A673 (cell line): ENCODE results near the gene PSMD11. TPM values are rescaled to one million over a fixed set of nuclear protein-coding genes. Genes with fewer than 3 reads are reported as not detected.

Experiments used
- BruUV-seq: library from RNA; stranded (reverse); fragments of 400-500 nt; replicated peaks from 2 replicates; lab custom pipeline; 2021; lab: Mats Ljungman, UMichigan
- CTCF ChIA-PET: fragments of 300-600 bp; sonication (Branson Sonifier 250); formaldehyde crosslinking; loops from one replicate; lab custom pipeline; 2022; ENCODE audit warnings: antibody characterized with exemption; lab: Charles Lee
- POLR2A ChIA-PET: fragments of 300-600 bp; sonication (Branson Sonifier 250); formaldehyde crosslinking; loops from one replicate; lab custom pipeline; 2022; ENCODE audit warnings: antibody characterized with exemption; ENCODE audit not compliant: low non-redundant PET; lab: Charles Lee
- DNase-seq: peaks from one replicate; pipeline ENCODE4 v3.0.0-alpha.2; 2015; ENCODE audit warnings: low spot score
- H3K27ac ChIP-seq: fragments of 200-600 bp; sonication (generic); 2 replicates; pipeline ENCODE4 v1.5.1; 2016; ENCODE audit warnings: mixed run types, low read depth, mild to moderate bottlenecking, mixed read lengths, antibody characterized with exemption, low read length; ENCODE audit not compliant: poor library complexity, severe bottlenecking
- H3K27me3 ChIP-seq: fragments of 200-600 bp; sonication (generic); replicated peaks from 2 replicates; pipeline ENCODE4 v1.6.1; 2017; ENCODE audit warnings: mixed run types, low read depth, mild to moderate bottlenecking, mixed read lengths, antibody characterized with exemption, low read length; ENCODE audit not compliant: insufficient read depth, poor library complexity
- H3K36me3 ChIP-seq: fragments of 200-600 bp; sonication (generic); 2 replicates; pipeline ENCODE4 v1.6.1; 2016; ENCODE audit warnings: mixed run types, mild to moderate bottlenecking, mixed read lengths, antibody characterized with exemption, low read length; ENCODE audit not compliant: insufficient read depth, poor library complexity, severe bottlenecking
- H3K4me1 ChIP-seq: fragments of 200-600 bp; sonication (generic); 2 replicates; pipeline ENCODE4 v1.6.1; 2017; ENCODE audit warnings: mixed run types, mild to moderate bottlenecking, mixed read lengths, antibody characterized with exemption, low read length; ENCODE audit not compliant: insufficient read depth, poor library complexity, severe bottlenecking
- H3K4me3 ChIP-seq: fragments of 200-600 bp; sonication (generic); 2 replicates; pipeline ENCODE4 v1.5.1; 2016; ENCODE audit warnings: low read depth, mixed run types, mild to moderate bottlenecking, mixed read lengths, low read length; ENCODE audit not compliant: poor library complexity, severe bottlenecking
- H3K9me3 ChIP-seq: fragments of 200-600 bp; sonication (generic); 2 replicates; pipeline ENCODE4 v1.6.1; 2016; ENCODE audit warnings: mixed run types, low read depth, mild to moderate bottlenecking, mixed read lengths, antibody characterized with exemption, low read length; ENCODE audit not compliant: poor library complexity, severe bottlenecking
- EZH2 ChIP-seq: fragments of 200-600 bp; sonication (generic); IDR thresholded peaks from 2 replicates; pipeline ENCODE4 v1.6.1; 2017; ENCODE audit warnings: borderline replicate concordance, low read depth, mild to moderate bottlenecking, mixed read lengths, antibody characterized with exemption, low read length; ENCODE audit not compliant: poor library complexity, severe bottlenecking
- intact Hi-C: fragments of 100-400 bp; cut with micrococcal nuclease; formaldehyde crosslinking; loops from one replicate; pipeline ENCODE4 v1.10.0; 2022; ENCODE audit not compliant: unreplicated experiment
- total RNA-seq: library from RNA; stranded (reverse); gene quantifications from 2 replicates; pipeline ENCODE4 v1.2.3, GENCODE V29; 2021
- TF ChIP-seq, protein P1 (sequence below): fragments of 300-800, 200-600 bp; sonication (generic); conservative IDR thresholded peaks from 2 replicates; pipeline ENCODE4 v1.5.1; 2017; ENCODE audit warnings: low read depth, mild to moderate bottlenecking, antibody characterized with exemption, low read length, moderate library complexity, mixed read lengths

The PSMD11 gene
- total RNA-seq, 1 experiment from 2014 or later: 195 TPM

- H3K4me3 ChIP-seq: peak overlapping the region; percentile 87
Measured at GRCh38 chr17:32445497-32445896, 1.2 kb downstream of the PSMD11 start.

DNA sequence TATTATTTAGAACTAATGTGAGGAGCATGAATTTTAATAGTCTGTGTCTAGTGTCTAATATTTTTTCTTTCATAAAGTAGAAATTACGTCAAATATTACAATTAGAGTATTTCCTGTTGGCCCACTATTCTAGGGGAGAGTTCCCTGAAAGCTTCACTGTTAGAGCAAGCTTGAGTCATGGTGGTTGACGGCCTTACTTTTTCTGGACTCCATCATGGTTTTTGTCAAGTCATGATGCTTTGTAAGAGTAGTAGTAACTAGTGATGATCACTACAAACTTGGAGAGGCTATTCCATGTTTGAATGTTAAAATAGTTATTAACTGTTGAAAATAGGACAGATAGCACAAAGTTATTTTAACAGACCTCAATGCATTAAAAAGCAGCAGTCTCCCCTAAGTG is 1.7 kb downstream of the PSMD11 start:
- peaks cover 11% of the 10 kb centered on the region for H3K4me1 ChIP-seq
- no peaks in the 10 kb centered on the region for H3K9me3 ChIP-seq
- intact Hi-C loops: loop anchor here (10.0 kb wide), 1 partner anchor 91 kb away; the partner anchor contains the start of gene ZNF207
- no TSS peak for BruUV-seq
- peaks cover 25% of the 10 kb centered on the region for H3K36me3 ChIP-seq
- TF ChIP-seq, protein P1, sequence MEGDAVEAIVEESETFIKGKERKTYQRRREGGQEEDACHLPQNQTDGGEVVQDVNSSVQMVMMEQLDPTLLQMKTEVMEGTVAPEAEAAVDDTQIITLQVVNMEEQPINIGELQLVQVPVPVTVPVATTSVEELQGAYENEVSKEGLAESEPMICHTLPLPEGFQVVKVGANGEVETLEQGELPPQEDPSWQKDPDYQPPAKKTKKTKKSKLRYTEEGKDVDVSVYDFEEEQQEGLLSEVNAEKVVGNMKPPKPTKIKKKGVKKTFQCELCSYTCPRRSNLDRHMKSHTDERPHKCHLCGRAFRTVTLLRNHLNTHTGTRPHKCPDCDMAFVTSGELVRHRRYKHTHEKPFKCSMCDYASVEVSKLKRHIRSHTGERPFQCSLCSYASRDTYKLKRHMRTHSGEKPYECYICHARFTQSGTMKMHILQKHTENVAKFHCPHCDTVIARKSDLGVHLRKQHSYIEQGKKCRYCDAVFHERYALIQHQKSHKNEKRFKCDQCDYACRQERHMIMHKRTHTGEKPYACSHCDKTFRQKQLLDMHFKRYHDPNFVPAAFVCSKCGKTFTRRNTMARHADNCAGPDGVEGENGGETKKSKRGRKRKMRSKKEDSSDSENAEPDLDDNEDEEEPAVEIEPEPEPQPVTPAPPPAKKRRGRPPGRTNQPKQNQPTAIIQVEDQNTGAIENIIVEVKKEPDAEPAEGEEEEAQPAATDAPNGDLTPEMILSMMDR: no peak
- no peak for TF ChIP-seq EZH2
- CTCF ChIA-PET: no interaction called here
- no peak overlapping the region for H3K27ac ChIP-seq
- peak; percentile 1 for DNase-seq
- H3K27me3 ChIP-seq: no peaks in the 10 kb centered on the region
- H3K4me3 ChIP-seq: peak overlapping the region; percentile 87
- POLR2A ChIA-PET: no interaction called here

More at GRCh38 chr17:32445497-32445896, 1.2 kb downstream of the PSMD11 start:
- ChIA-PET CTCF (no interaction called here), POLR2A (interaction anchor here (0.7 kb wide), 1 partner anchor 68 kb away, joined by 4 read pairs; no protein-coding TSS in a partner anchor)
- TSS peak; percentile 58 for BruUV-seq
- Histone ChIP-seq H3K27ac (peak overlapping the region; percentile 94), H3K4me1 (peaks cover 11% of the 10 kb centered on the region), H3K27me3 (no peaks in the 10 kb centered on the region), H3K9me3 (no peaks in the 10 kb centered on the region), H3K36me3 (peaks cover 20% of the 10 kb centered on the region)
- intact Hi-C loops: loop anchor here (10.0 kb wide), 1 partner anchor 91 kb away; the partner anchor contains the start of gene ZNF207
- DNase-seq: no peak
- TF ChIP-seq, protein P1: no peak
- no peak for TF ChIP-seq EZH2

GRCh38 chr17:32446949-32447348 is 2.6 kb downstream of the PSMD11 start:
- Histone ChIP-seq H3K4me3 (peak overlapping the region; percentile 87), H3K9me3 (no peaks in the 10 kb centered on the region), H3K36me3 (peaks cover 32% of the 10 kb centered on the region), H3K27ac (no peak overlapping the region), H3K27me3 (no peaks in the 10 kb centered on the region), H3K4me1 (peaks cover 11% of the 10 kb centered on the region)
- POLR2A ChIA-PET: no interaction called here
- BruUV-seq: no TSS peak
- intact Hi-C loops: loop anchor here (10.0 kb wide), 1 partner anchor 92 kb away; the partner anchor contains the start of gene ZNF207
- TF ChIP-seq, protein P1: no peak
- no peak for TF ChIP-seq EZH2
- CTCF ChIA-PET: no interaction called here
- no peak for DNase-seq
